GM12878 (cell line): Measurements from ENCODE around the gene ZNF48.

Experiments used
- CHD4 ChIP-seq: fragments of 200-600 bp; sonication (generic); IDR thresholded peaks from 2 replicates; pipeline ENCODE4 v1.6.1; 2016; ENCODE audit warnings: mild to moderate bottlenecking
- CTCF ChIP-seq, 3 experiments: IDR thresholded peaks in 2 of 3; conservative IDR thresholded peaks in 1 of 3; 2 replicates each; pipeline ENCODE4 v1.5.1; 2011; ENCODE audit warnings: low read depth in 3 of 3, low read length in 3 of 3, mild to moderate bottlenecking in 3 of 3, control low read depth in 2 of 3, moderate library complexity in 2 of 3, inconsistent platforms in 1 of 3, mixed read lengths in 1 of 3; ENCODE audit not compliant: control insufficient read depth in 2 of 3, insufficient read depth in 1 of 3; ENCODE audit errors: extremely low read depth in 1 of 3
- NRF1 ChIP-seq: conservative IDR thresholded peaks from 2 replicates; pipeline ENCODE4 v1.6.1; 2011; ENCODE audit warnings: mild to moderate bottlenecking, low read depth, low read length, improper control_type of control experiment
- YY1 ChIP-seq: IDR thresholded peaks from 2 replicates; pipeline ENCODE4 v1.6.1; 2011; ENCODE audit warnings: low read depth, mild to moderate bottlenecking, low read length

- TF ChIP-seq CTCF (IDR thresholded peaks at IDR 0.05 in 2 of 3, conservative IDR thresholded peaks at IDR 0.05 in 1 of 3; ENCODE audit: control insufficient read depth in 2 of 3, extremely low read depth in 1 of 3, insufficient read depth in 1 of 3, low read depth in 3 of 3, low read length in 3 of 3): no peak
- TF ChIP-seq NRF1: no peak
- TF ChIP-seq CHD4: no peak
- no peak for TF ChIP-seq YY1
Observed at GRCh38 chr16:30394592-30395154, 547 bp upstream of the ZNF48 start.
